Measurements from ENCODE around the gene WDR53. TPM values are rescaled to one million over a fixed set of nuclear protein-coding genes. Genes with fewer than 3 reads are reported as not detected.
A peak's percentile ranks its signal among the peaks of the same experiment; 100 is the strongest.

WDR53 gene
- total and polyA plus RNA-seq, 9 of the 15 experiments (the other 6 are each of a cell fraction or from before 2014, with no cell fraction given), result 13.0 to 34.5 (median 20.9) TPM

DNA sequence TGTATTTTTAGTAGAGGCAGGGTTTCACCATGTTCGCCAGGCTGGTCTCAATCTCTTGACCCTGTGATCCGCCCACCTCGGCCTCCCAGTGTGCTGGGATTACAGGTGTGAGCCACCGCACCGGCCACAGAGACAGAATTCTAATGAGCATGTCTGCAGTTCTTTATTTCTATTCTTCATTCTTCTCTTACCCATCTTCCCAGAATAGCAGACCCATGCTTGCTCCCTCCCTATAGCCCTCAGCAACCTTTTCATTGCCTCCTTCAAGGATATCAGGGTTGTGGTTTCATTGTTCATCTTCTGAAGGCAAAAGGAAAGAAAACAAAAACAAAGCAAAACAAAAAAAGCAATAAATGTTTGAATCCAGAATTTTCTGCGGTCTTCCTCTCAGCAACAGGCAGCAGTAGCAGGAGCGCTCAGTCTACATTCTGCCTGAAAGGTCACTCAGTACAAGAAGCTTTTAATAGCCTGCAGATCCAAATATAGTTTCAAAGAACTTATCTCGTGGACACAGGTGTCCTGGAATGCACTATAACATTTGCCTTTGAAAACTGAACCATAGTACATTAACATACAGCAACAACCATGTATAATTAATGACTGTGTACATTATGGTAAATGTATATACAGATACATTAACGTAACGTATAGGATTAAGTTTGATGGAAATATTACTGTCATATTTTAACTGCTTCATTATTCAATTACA lies 53.3 kb downstream of the WDR53 start, which contains the start of gene SMCO1 (continued):
- no peak for TF ChIP-seq IRF9 (tag; IDR thresholded peaks at IDR 0.05)
- TF ChIP-seq, protein P1, sequence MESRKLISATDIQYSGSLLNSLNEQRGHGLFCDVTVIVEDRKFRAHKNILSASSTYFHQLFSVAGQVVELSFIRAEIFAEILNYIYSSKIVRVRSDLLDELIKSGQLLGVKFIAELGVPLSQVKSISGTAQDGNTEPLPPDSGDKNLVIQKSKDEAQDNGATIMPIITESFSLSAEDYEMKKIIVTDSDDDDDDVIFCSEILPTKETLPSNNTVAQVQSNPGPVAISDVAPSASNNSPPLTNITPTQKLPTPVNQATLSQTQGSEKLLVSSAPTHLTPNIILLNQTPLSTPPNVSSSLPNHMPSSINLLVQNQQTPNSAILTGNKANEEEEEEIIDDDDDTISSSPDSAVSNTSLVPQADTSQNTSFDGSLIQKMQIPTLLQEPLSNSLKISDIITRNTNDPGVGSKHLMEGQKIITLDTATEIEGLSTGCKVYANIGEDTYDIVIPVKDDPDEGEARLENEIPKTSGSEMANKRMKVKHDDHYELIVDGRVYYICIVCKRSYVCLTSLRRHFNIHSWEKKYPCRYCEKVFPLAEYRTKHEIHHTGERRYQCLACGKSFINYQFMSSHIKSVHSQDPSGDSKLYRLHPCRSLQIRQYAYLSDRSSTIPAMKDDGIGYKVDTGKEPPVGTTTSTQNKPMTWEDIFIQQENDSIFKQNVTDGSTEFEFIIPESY (CRISPR knock-in tag; IDR thresholded peaks at IDR 0.05), result no peak
- TF ChIP-seq BCL6 (CRISPR knock-in tag; IDR thresholded peaks at IDR 0.05), result no peak
- TF ChIP-seq, protein P2, sequence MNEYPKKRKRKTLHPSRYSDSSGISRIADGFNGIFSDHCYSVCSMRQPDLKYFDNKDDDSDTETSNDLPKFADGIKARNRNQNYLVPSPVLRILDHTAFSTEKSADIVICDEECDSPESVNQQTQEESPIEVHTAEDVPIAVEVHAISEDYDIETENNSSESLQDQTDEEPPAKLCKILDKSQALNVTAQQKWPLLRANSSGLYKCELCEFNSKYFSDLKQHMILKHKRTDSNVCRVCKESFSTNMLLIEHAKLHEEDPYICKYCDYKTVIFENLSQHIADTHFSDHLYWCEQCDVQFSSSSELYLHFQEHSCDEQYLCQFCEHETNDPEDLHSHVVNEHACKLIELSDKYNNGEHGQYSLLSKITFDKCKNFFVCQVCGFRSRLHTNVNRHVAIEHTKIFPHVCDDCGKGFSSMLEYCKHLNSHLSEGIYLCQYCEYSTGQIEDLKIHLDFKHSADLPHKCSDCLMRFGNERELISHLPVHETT (CRISPR knock-in tag; conservative IDR thresholded peaks at IDR 0.05 in 1 of 2, IDR thresholded peaks at IDR 0.05 in 1 of 2), result no peak
- TF ChIP-seq, protein P3, sequence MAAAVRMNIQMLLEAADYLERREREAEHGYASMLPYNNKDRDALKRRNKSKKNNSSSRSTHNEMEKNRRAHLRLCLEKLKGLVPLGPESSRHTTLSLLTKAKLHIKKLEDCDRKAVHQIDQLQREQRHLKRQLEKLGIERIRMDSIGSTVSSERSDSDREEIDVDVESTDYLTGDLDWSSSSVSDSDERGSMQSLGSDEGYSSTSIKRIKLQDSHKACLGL (CRISPR knock-in tag; IDR thresholded peaks at IDR 0.05; ENCODE audit: borderline replicate concordance, poor library complexity, severe bottlenecking), result no peak
- TF ChIP-seq FOXP4 (CRISPR knock-in tag; IDR thresholded peaks at IDR 0.05; ENCODE audit: borderline replicate concordance), result no peak
- peak; percentile 97 for TF ChIP-seq MEF2D (tag; conservative IDR thresholded peaks at IDR 0.05; ENCODE audit: low read depth)
- TF ChIP-seq DPF2 (IDR thresholded peaks at IDR 0.05), result peak; percentile 71; the same call in 1 of the 2 replicates
- no peak for TF ChIP-seq TAF15 (IDR thresholded peaks at IDR 0.05; ENCODE audit: low read depth, low read length)
- no peak for TF ChIP-seq IRF1 (CRISPR knock-in tag; IDR thresholded peaks at IDR 0.05; ENCODE audit: borderline replicate concordance)
- TF ChIP-seq SMARCC2 (IDR thresholded peaks at IDR 0.05; ENCODE audit: low read depth), result 0 out of 2 replicates have a peak, but pooled peaks have one; percentile 59
- TF ChIP-seq BRD4 (IDR thresholded peaks at IDR 0.05), result no peak
- no peak for TF ChIP-seq ZNF444 (CRISPR knock-in tag; IDR thresholded peaks at IDR 0.05)
- peak; percentile 78 for TF ChIP-seq SMARCA4 (IDR thresholded peaks at IDR 0.05)
- no peak for TF ChIP-seq RAD21 (CRISPR knock-in tag; conservative IDR thresholded peaks at IDR 0.05 in 1 of 2, IDR thresholded peaks at IDR 0.05 in 1 of 2)
- no peak for TF ChIP-seq RCOR1 (IDR thresholded peaks at IDR 0.05; ENCODE audit: borderline replicate concordance in 1 of 2, low read depth in 2 of 2, low read length in 2 of 2)
- TF ChIP-seq, protein P4, sequence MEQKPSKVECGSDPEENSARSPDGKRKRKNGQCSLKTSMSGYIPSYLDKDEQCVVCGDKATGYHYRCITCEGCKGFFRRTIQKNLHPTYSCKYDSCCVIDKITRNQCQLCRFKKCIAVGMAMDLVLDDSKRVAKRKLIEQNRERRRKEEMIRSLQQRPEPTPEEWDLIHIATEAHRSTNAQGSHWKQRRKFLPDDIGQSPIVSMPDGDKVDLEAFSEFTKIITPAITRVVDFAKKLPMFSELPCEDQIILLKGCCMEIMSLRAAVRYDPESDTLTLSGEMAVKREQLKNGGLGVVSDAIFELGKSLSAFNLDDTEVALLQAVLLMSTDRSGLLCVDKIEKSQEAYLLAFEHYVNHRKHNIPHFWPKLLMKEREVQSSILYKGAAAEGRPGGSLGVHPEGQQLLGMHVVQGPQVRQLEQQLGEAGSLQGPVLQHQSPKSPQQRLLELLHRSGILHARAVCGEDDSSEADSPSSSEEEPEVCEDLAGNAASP (IDR thresholded peaks at IDR 0.05), result no peak
